ENCODE data around the gene CREG1.
A peak's percentile ranks its signal among the peaks of the same experiment; 100 is the strongest.
"Not testable (repeated sequence)": the region's sequence is repeated elsewhere in the genome, so short reads cannot be mapped to it uniquely, and the experiment has no call there.

CREG1 gene

DNA sequence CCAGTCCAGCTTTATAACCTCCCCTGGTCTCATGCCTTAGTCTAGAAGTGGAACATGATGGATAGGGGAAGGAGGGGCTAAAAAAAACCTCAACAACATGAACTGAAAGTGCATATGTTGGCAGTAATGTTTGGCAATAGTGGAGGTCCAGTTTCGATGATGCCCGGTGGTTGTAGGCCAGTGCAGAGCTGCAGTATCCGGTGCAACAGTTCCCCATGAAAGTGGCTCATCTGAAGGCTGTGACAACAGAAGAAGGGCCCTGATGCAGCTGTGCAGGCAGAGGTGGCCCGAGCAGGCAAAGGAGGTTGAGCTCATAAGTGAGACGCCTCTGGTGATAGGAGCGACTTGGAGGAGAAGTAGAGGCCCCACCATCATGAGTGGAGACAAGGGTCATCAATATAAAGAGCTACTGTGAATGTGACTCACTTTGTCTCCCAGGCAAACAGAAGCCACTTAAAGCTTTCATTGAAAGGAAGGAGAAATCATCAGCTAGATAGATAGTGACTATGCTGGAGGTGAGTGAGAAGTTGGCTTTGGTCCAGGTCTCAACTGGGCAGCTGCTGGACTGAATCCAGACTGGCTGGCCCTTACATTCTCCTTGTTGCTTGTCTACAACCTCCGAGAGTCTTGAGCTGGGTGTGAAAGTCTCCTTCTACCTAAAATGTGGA lies 10.2 kb upstream of the CREG1 start:
- DNase-seq (ENCODE audit: low read depth) = peak; percentile 19

DNA sequence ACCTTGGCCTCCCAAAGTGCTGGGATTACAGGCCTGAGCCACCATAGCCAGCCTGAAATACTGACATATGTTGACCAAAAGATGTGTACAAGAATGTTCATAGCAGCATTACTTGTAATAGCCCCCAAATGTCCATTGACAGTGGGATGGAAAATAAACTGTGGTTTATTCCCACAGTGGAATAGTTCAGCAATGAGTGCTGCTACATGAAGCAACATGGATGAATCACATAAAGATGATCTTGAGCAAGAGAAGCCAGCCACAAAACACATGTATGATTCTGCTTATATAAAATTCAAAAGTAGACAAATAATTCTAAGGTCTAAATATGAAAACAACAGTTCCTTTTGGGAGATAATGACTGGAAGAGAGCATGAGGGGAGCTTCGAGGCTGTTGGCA lies 9.1 kb upstream of the CREG1 start:
- DNase-seq (ENCODE audit: low read depth) = peak; percentile 47

DNA sequence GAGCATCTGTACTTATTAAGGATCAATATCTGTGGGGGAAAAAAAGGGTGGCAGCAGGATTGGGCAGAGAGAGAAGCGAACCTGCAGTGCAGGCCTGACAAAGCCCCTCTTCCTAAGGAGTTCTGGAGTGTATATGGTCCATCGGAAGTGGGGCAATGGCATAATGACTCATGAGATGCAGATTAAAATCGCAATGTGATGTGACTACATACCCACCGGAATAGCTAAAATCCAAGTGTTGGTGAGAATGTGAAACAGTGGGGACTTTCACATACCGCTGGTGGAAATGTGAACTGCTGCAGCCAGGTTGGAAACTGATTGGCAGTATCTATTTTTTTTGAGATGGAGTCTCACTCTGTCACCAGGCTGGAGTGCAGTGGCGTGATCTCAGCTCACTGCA lies 8.2 kb upstream of the CREG1 start:
- no peak for DNase-seq (ENCODE audit: low read depth)

DNA sequence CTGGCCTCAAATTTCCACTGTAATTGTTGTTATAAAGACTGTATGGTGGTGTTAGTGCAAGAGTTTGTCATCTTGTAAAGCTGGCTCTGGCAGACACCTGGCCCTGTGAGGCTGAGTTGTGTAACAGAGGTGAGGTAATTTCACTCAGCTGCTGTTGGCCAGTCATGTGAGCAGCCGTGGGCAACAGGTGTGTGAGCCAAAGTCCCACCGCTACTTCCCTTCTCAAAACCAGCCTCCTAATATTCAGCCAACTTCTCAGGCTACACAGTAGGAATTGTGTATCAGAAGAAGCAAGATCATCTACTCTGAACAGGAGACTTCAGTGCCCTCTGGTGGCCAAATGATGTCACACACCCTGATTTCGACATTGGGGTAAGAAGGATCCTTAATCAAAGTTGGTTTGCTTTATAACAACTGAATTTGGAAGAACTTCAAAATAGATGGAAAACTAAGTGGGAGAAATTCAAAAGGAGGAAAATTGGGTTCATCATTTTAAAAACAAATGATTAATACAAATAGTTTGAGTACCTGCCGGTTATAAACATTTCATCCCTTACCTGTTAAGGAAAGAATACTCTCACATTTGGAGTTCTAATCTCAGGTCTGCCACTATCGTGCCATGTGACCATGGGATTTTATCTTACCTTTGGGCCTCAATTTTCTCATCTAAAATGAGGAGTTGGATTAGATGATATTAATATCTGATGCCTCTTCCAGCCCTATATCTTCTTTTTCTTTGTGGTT lies 2.6 kb upstream of the CREG1 start:
- DNase-seq (ENCODE audit: low read depth) = peak; percentile 75

DNA sequence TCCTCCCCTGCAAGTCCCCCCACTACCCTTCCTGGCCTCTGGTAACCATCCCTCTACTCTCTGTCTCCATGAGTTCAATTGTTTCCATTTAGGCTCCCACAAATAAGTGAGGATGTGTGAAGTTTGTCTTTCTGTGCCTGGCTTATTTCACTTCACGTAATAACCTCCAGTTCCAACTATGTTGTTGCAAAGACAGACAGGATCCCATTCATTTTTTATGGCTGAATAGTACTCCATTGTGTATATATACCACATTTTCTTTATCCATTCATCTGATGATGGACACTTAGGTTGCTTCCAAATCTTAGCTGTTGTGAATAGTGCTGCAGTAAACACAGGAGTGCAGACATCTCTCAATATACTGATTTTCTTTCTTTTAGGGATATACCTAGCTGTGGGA lies 1.5 kb upstream of the CREG1 start:
- not testable (repeated sequence) for DNase-seq (ENCODE audit: low read depth)

DNA sequence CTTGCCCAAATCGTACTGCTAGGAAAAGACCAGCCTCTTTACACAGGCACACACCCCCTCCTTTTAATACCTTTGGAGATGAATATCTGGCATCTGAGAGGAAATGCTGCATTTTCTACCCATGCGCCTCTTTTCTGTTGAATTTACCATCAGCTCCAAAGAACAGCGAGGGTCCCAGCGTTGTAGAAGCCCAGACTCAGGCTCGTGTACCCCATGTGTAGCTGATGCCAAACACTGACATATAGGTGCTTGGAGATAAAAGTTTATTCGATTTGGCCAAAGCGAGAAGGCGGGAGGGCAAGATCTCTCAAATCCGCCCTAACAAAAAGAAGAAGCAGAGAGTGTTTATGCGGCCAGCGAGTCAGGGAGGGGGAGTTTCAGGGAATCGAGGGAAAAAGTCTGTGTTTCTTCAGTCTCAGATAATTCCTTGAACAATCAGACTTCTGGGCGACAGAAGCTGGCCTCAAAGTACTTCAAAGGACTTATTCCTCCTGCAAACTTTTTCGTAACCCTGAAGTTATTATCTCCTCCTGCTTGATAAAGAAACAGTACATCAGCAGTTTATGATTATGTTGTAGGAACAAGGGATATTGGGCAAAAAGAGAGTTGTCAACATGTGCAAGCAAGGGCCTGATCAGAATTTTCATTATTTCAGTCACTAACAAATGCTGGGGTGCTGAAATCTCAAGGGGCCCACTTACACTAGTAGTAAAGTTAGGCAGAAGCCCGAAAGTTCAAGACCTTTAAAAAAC lies 642 bp upstream of the CREG1 start:
- no peak for DNase-seq (ENCODE audit: low read depth)

DNA sequence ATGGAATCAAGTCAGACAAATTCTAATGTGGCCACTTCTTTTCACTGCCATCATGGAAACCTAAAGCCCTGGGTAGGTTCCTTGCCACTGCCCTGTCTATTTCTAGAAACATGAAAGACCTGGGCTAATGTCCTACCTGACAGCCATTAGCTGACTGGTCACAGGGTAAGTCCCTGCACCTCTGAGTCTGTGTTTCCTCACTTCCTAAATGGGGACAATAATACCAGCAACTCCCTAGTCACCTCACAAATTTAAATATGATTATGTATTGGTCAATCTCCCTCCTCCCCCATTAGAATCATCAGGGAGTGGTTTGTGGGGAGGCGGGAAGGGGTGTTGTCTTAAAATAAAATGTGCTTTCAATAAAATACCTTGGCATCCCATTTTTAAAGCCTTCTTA lies 2.2 kb downstream of the CREG1 start:
- no peak for DNase-seq (ENCODE audit: low read depth)

DNA sequence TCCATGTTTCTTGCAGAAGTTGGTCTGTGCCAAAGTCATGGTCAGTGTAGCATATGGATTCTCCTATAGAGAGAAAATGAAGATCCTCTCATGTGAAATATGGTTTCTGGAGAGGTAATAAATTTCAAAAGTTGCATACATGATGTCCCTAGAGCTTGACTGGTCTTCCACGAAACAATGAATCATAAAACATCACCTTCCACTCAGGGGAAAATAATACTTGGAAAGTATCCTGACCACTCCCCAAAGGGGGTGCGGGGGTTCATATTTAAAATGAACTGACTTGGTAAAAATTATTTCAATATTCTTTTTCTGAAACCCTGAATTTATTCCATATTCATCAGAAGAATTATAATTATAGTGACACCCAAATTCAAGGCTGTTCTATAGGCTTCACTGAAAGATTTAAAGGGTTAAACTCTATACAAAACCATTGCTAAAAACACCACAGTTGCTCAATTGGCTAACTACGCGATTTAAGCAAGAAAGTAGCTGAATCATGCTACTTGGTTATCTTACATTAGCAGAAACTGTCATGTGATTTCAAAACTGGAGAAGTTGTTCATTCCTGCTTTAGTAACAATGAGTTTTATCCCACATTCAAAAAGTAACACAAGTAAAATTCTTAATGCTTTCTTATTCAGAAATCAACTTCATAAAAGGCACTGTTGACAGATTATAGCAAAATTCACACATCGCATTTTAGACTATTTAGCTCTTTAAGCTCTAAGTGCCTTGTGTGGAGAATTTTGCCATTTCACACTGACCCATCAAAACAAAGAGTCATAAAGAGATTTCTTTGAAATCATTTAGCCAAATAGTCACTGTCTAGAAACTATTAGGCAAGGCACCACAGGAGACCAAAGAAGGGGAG lies 5.3 kb downstream of the CREG1 start:
- DNase-seq (ENCODE audit: low read depth) = no peak

DNA sequence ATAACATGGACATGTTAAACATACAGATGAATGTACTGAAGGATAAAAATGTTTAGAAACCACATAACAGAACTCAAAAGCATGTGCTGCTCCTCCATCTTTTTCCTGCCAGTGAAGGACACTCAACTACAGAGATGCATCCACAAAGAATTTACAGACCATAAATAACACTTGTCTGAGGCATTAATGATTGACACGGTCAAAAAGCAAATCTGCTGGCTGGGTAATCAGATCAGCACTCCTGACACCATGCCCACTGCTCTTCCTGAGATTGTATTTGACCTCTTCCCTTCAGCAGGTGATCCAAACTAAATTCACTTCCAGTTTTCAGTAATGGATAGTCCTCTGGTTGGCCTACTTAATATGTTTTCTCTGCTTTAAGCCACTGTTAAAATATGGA lies 6.6 kb downstream of the CREG1 start:
- DNase-seq (ENCODE audit: low read depth) = no peak

DNA sequence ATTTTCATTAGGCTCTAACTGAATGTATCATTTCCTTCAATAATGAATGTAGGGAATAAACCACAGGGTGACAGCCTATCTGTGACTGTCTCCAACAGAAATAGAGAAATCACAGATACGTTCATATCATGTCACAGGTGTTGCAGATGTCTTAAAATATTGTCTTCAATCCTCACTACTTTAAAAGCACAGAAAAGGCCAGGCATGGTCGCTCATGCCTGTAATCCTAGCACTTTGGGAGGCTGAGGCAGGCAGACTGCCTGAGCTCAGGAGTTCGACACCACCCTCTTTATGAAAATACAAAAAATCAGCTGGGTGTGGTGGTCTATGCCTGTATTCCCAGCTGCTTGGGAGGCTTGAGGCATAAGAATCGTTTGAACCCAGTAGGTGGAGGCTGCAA lies 8.2 kb downstream of the CREG1 start:
- no peak for DNase-seq (ENCODE audit: low read depth)

DNA sequence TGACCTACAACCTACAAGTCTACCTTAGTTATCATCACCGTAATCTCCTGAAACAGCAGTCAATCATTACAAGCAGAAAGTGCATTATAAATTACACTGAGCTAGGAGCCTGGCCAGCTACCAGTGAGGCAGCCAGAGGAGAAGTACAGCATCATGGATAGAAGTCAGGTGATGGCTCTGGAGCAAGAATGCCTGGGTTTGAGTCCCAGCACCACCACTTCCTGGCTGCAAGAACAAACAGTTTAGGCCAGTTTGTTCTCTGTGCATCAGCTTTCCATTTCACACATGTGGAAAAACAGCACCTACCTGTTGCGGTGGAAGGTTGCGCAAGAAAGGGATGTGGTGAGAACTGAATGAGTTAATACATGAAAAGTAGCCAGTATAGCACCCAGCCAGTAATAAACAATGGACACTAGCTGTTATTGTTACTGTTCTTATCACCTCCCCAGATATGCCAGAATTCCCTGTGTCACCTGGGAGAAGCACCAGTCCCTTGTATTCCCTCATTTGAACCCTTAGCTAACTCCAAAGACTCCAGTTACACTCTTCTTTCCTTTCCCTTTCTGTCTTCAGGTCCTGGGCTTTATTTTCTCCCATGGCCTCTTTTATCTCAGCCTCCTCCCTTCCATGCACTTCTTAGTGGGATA lies 9.0 kb downstream of the CREG1 start:
- DNase-seq (ENCODE audit: low read depth) = no peak

DNA sequence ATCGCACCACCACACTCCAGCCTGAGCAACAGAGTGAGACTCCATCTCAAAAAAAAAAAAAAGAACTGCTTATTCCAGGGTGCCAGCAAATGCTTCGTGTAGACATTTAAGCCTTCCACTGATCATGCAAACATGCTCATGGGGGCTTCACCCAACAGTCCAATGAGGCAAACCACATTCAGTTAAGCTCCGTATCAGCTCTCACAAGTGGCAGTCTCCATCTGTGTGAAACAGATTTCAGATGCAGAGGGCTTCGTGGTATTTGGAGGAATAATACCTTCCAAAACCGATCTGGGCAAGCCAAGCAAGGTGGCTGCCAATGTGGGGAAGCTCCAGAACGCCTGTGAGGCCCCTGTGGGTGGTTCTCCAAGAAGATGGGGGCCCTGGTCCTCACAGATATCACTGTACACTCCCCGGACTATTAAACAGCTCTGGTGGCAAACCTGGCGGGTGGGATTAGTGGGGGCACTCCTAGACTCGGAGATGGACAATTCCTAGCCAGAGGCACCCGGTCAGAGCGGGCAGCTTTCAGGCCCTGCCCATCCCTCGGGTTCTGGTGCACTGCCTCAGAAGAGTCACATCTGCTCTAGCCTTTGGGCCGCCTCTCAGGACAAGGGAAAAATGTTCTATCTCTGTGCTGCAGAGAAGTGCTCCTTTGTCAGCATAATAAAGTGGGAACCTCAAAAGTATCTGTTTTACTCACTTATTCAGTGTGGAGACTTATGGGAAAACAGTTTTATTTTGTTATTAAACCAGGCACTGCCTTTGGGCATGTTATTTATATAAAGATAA lies 10.2 kb downstream of the CREG1 start:
- DNase-seq (ENCODE audit: low read depth) = no peak

DNA sequence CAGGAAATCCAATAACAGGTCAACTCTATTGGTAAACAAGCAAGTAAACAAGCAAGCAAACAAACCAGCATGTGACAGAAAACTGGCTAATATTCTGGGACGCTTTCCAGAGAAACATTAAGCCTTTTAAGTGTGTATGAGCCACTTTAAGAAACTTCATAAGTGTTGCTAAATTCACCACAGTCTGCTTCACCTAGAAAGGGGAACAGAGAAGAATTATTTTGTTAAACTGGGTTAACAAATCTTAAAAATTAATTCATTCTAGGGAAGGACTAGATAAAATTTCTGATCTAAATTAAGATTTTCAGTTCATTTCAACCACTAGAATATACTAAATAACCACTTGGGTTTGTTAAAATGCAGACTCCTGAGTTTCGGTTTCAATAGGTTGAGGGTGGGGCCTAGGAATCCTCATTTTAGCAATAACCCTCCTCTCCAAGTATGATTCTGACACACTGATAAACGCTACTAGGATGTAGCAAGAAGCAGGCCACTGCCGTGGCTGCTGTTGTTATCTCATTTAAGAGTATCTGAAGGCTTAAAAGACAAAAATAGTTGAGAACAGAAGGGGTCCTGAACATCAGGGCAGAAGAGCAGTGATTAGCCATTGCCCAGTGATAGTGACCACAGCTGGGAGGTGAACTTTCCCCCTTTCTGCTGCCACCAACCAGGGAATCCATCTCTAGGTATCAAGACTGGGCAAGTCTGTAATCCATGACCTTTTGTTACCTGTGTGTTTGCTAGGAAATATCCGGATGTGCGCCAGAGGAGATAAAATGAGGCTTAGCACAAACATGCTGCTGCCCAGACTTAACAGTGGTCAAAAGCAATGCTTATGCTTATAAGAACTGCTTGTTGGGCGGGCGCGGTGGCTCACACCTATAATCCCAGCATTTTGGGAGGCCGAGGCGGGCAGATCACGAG lies 11.2 kb downstream of the CREG1 start:
- DNase-seq (ENCODE audit: low read depth) = no peak

DNA sequence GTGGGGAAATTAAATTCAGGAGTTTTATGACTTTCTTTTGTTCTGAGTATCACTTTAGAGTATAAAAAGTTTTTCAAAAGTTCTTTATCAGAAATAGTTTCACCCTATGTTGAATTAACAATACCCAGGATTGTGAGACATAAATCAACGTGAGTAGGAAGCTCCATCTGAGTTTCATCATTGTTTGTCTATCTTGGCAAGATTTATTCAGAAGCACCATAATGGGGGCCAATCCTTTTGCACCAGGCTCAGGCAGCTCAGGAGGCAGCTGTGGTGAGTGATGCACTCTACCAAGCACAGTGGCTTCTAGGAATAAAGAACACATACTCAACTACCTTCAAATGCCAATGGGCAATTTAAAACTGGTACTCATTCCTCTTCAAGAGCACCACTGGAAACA lies 12.0 kb downstream of the CREG1 start:
- no peak for DNase-seq (ENCODE audit: low read depth)

DNA sequence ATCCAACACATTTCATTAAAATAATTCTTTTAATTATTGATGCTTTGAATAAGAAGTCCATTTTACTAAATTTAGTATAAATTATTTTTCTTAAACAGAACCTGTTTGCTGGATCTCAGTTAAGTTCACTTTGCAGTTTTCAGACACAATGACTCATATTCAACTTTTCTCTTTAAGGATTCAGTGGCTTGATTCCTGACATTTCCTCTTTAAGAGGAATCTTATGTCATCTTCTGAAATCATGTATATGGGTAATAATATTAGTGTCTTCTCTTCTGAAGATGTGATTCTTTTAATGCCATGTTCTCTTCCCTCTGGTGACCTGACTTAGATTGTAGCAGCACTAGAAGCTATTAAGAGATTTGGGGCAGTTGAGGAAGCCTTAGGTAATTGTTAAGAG lies 12.6 kb downstream of the CREG1 start:
- DNase-seq (ENCODE audit: low read depth) = no peak

DNA sequence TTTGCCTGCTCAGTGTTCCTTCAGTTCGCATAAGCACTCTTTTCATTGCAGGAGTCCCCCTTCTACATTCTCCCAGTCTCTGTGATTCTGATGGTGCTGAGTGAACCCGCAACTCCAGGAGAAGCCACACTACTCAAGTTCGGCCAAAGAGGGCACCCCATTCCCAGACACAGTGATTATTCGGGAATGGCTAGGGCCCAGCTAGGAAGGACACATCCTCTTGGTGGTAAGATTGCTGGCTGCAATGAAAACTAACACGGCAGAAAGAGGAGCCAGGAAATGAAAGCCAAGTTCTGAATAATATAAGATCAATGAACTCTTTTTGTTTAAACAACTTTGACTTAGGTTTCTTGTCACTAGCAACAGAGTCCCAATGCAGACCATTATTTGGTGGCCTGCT lies 14.9 kb downstream of the CREG1 start:
- peak; percentile 52 for DNase-seq (ENCODE audit: low read depth)

DNA sequence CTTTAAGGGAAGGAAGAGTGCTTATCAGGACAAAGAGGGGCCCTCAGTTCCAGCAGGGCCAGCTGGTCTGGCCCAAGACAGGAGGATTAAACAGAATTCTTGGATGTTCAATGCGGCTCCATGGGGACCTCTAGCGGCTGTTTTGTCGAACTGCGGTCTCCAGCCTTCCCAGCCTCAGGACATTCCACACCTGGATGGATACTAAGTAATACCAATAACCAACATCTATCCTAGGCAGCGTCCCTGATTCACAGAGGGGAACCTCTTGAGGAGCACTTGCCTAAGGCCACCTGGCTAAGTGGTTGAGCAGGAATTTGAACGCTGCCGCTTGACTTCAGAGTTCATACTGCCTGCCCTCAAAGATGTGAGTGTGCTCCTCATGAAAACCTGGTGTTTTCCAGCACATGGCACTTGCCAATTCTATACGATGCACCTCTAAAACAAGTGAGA lies 19.7 kb downstream of the CREG1 start:
- peak; percentile 67 for DNase-seq (ENCODE audit: low read depth)

DNA sequence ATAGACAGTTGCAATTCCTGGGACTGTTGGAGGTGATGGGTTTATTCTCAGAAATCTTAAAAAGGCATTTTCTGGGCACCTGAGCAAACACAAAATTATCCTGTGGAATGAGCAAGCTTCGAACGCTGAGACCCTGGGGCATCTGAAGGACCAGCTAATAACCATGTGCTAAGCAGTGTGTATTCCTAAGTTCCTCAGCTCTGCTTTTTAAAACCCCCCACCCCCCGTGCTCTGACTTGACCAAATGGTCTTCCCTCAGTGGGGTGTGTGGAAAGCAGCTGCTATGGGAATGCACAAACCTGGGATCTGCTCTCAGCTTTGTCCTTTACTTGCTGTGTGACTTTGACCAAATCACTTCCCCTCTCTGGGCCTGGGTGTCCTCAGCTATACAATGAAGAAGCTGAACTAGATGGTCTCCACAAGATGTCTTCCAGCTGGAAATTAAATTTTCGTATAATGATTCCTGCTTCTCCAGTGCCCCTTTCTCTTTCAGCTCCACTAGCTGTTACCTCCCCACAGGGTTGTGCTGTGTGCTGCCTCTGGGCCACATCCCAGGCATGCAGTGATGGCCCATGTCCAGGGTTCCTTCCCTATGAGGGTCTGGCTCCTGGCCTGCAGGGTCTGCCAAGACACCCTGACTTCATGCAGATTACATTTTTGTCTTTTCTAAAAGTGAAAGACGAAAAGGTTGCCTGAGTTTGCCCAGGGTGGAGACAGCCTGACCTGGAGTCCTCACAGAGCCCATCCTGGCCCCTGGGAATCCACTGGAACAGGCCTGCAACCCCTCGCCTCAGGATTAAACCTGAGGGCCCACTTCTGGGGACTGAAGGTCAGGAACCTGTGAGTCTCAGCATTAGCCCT lies 20.4 kb downstream of the CREG1 start:
- no peak for DNase-seq (ENCODE audit: low read depth)

DNA sequence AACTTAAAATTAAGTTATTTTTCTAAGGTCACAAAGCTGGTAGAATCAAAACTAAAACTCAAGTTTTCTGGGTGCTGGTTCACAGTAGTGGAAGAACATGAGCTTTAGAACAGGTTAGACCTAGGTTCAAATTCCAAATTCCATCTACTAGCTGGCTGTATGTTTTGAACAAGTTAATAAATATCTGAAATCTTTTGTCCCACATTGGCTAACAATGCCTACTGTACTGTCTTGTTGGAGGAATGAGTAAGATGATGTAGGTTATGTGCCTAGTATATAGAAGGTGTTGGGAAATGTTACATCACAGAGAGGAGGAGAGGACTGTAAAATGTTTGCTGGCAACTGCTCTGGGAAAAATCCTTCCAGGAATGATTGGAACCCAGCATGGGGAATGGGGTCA lies 21.2 kb downstream of the CREG1 start:
- DNase-seq (ENCODE audit: low read depth) = no peak
